Activated CD8-positive, alpha-beta T cell treated with anti-CD3 and anti-CD28 coated beads for 36 hours (primary cell): Measurements from ENCODE around the gene ATRX. TPM values are rescaled to one million over a fixed set of nuclear protein-coding genes. Genes with fewer than 3 reads are reported as not detected.

ENCODE experiments used
- ATAC-seq: fragments of 200-7000 bp; cut with Tn5 transposase; one replicate; pipeline ENCODE4 v1.10.0; 2021; ENCODE audit warnings: mild to moderate bottlenecking, moderate library complexity
- CTCF ChIA-PET: fragments of 350-600 bp; sonication (Branson Sonifier 250); formaldehyde crosslinking; loops from one replicate; lab custom pipeline; 2021; ENCODE audit warnings: antibody characterized with exemption; lab: Charles Lee
- POLR2A ChIA-PET: fragments of 350-600 bp; sonication (Branson Sonifier 250); formaldehyde crosslinking; loops from one replicate; lab custom pipeline; 2021; ENCODE audit warnings: antibody characterized with exemption; lab: Charles Lee
- DNase-seq: peaks from one replicate; pipeline ENCODE4 v3.0.0-alpha.2; 2020
- H3K27ac Mint-ChIP-seq: one replicate; pipeline ENCODE4 v1.8.0; 2021; ENCODE audit warnings: mild to moderate bottlenecking, mixed read lengths
- H3K27me3 Mint-ChIP-seq: one replicate; pipeline ENCODE4 v1.8.0; 2021; ENCODE audit warnings: mixed read lengths
- H3K36me3 Mint-ChIP-seq: one replicate; pipeline ENCODE4 v1.8.0; 2021; ENCODE audit warnings: low read depth, mixed read lengths
- H3K4me1 Mint-ChIP-seq: one replicate; pipeline ENCODE4 v1.8.0; 2021; ENCODE audit warnings: low read depth, mixed read lengths
- H3K4me3 Mint-ChIP-seq: one replicate; pipeline ENCODE4 v1.8.0; 2021; ENCODE audit warnings: mild to moderate bottlenecking, moderate library complexity, mixed read lengths
- H3K9me3 Mint-ChIP-seq: one replicate; pipeline ENCODE4 v1.8.0; 2021; ENCODE audit warnings: mixed read lengths
- intact Hi-C: fragments of 100-400 bp; cut with micrococcal nuclease; formaldehyde crosslinking; loops from one replicate; pipeline ENCODE4 v1.10.0; 2022
- total RNA-seq, 2 experiments: library from RNA; stranded (reverse); gene quantifications; one replicate each; pipeline ENCODE4 v1.2.3, GENCODE V29; 2021
- TF ChIP-seq, protein P1 (sequence below): fragments of 200-600 bp; IDR thresholded peaks from one replicate; pipeline ENCODE4 v1.8.0; 2022; ENCODE audit warnings: antibody characterized with exemption, mild to moderate bottlenecking

ATRX gene
- total RNA-seq, 2 experiments from 2014 or later: 51.6 to 60.9 TPM

- peaks cover 5% of the 10 kb centered on the region for H3K9me3 Mint-ChIP-seq
- peak; percentile 24 for DNase-seq
- intact Hi-C loops: no loop called here
- ChIA-PET POLR2A (no interaction called here), CTCF (no interaction called here)
- TF ChIP-seq, protein P1, sequence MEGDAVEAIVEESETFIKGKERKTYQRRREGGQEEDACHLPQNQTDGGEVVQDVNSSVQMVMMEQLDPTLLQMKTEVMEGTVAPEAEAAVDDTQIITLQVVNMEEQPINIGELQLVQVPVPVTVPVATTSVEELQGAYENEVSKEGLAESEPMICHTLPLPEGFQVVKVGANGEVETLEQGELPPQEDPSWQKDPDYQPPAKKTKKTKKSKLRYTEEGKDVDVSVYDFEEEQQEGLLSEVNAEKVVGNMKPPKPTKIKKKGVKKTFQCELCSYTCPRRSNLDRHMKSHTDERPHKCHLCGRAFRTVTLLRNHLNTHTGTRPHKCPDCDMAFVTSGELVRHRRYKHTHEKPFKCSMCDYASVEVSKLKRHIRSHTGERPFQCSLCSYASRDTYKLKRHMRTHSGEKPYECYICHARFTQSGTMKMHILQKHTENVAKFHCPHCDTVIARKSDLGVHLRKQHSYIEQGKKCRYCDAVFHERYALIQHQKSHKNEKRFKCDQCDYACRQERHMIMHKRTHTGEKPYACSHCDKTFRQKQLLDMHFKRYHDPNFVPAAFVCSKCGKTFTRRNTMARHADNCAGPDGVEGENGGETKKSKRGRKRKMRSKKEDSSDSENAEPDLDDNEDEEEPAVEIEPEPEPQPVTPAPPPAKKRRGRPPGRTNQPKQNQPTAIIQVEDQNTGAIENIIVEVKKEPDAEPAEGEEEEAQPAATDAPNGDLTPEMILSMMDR: no peak
- H3K27ac Mint-ChIP-seq: peak overlapping the region; percentile 55
- H3K4me1 Mint-ChIP-seq: peaks cover 7% of the 10 kb centered on the region
- peaks cover 33% of the 10 kb centered on the region for H3K36me3 Mint-ChIP-seq
- no peaks in the 10 kb centered on the region for H3K27me3 Mint-ChIP-seq
- no peak overlapping the region for H3K4me3 Mint-ChIP-seq
- peak; percentile 69 for ATAC-seq
These were observed 145.3 kb downstream of the ATRX start for GRCh38 chrX:77640702-77641101.

- intact Hi-C loops: no loop called here
These were observed 146.2 kb downstream of the ATRX start for GRCh38 chrX:77639820-77640219.

DNA sequence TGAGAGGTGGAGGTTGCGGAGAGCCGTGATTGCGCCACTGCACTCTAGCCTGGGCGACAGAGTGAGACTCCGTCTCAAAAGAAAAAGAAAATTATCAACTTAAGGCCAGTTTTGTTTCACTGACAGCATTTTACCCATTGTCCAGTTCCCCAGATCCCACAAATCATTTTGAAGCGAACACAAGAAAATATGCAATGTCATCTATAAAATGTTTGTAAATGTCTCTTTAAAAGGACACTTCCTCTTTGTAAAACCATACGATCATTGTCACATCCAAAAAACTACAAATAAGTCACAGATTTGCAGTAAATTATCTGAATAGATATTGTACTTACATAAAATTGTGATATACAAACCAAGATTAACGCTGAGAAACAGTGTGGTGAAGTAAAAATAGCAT, 147.6 kb downstream of the ATRX start:
- Mint-ChIP-seq H3K4me3 (no peak overlapping the region), H3K36me3 (peaks cover 26% of the 10 kb centered on the region), H3K27ac (no peak overlapping the region), H3K27me3 (no peaks in the 10 kb centered on the region), H3K9me3 (peaks cover 5% of the 10 kb centered on the region), H3K4me1 (peaks cover 7% of the 10 kb centered on the region)
- TF ChIP-seq, protein P1: no peak
- ATAC-seq: no peak
- no peak for DNase-seq
- ChIA-PET CTCF (no interaction called here), POLR2A (no interaction called here)
- intact Hi-C loops: no loop called here

More at GRCh38 chrX:77639820-77640219, 146.2 kb downstream of the ATRX start:
- Mint-ChIP-seq H3K27me3 (no peaks in the 10 kb centered on the region), H3K27ac (no peak overlapping the region), H3K4me3 (no peak overlapping the region), H3K9me3 (peaks cover 5% of the 10 kb centered on the region), H3K36me3 (peaks cover 29% of the 10 kb centered on the region), H3K4me1 (peaks cover 7% of the 10 kb centered on the region)
- ATAC-seq (no peak), DNase-seq (no peak)
- TF ChIP-seq, protein P1: no peak
- ChIA-PET POLR2A (no interaction called here), CTCF (no interaction called here)

DNA sequence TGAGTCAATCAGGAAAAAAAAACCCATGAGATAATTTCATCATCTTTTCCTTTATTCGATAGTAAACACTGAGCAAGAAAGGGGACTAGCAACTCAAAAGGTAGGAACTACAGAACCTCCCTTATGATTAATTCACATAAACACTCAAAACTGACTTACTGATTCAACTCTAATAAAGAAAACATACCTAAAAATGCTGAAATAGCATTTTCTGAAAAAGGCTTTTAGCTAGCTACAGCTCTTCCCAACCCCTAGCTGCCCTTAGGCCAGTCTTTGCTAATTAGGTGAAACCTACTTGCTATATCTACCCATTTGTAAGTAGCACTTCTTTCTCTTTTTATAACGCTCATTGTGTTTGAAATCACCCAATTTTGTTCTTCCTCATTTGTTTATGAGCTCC, 150.6 kb downstream of the ATRX start:
- H3K4me3 Mint-ChIP-seq: no peak overlapping the region
- no peaks in the 10 kb centered on the region for H3K4me1 Mint-ChIP-seq
- no peaks in the 10 kb centered on the region for H3K27me3 Mint-ChIP-seq
- TF ChIP-seq, protein P1: no peak
- peaks cover 18% of the 10 kb centered on the region for H3K36me3 Mint-ChIP-seq
- ChIA-PET POLR2A (no interaction called here), CTCF (no interaction called here)
- no peak for ATAC-seq
- H3K27ac Mint-ChIP-seq: no peak overlapping the region
- intact Hi-C loops: no loop called here
- peaks cover 2% of the 10 kb centered on the region for H3K9me3 Mint-ChIP-seq
- DNase-seq: no peak

GRCh38 chrX:77628294-77629025, 157.6 kb downstream of the ATRX start:
- ATAC-seq (no peak), DNase-seq (no peak)
- no peak overlapping the region for H3K27ac Mint-ChIP-seq
- ChIA-PET POLR2A (no interaction called here), CTCF (no interaction called here)
- no peaks in the 10 kb centered on the region for H3K9me3 Mint-ChIP-seq
- H3K27me3 Mint-ChIP-seq: no peaks in the 10 kb centered on the region
- no peak overlapping the region for H3K4me3 Mint-ChIP-seq
- H3K4me1 Mint-ChIP-seq: peaks cover 8% of the 10 kb centered on the region
- intact Hi-C loops: no loop called here
- TF ChIP-seq, protein P1: no peak
- H3K36me3 Mint-ChIP-seq: peaks cover 17% of the 10 kb centered on the region
